Neural progenitor cell (in vitro differentiated cells): Measurements from ENCODE around the gene RALY. TPM values are rescaled to one million over a fixed set of nuclear protein-coding genes. Genes with fewer than 3 reads are reported as not detected.

Source experiments
- DNase-seq: peaks from one replicate; pipeline ENCODE4 v3.0.0-alpha.2; 2016; ENCODE audit warnings: low spot score
- H2AFZ ChIP-seq: fragments of 200-600 bp; sonication (generic); replicated peaks from 2 replicates; pipeline ENCODE4 v1.6.1; 2016; ENCODE audit warnings: antibody characterized with exemption
- H3F3A ChIP-seq: fragments of 200-600 bp; sonication (generic); 2 replicates; pipeline ENCODE4 v1.6.1; 2016; ENCODE audit warnings: antibody characterized with exemption, low read depth
- H3K27ac ChIP-seq: fragments of 200-600 bp; sonication (generic); 2 replicates; pipeline ENCODE4 v1.5.1; 2016; ENCODE audit warnings: mild to moderate bottlenecking
- H3K27me3 ChIP-seq: fragments of 200-600 bp; sonication (generic); 2 replicates; pipeline ENCODE4 v1.6.1; 2016; ENCODE audit warnings: mild to moderate bottlenecking, moderate library complexity
- H3K36me3 ChIP-seq: fragments of 200-600 bp; sonication (generic); 2 replicates; pipeline ENCODE4 v1.5.1; 2016
- H3K4me1 ChIP-seq: fragments of 200-600 bp; sonication (generic); 2 replicates; pipeline ENCODE4 v1.6.1; 2016; ENCODE audit warnings: mixed run types
- H3K4me2 ChIP-seq: fragments of 200-600 bp; sonication (generic); 2 replicates; pipeline ENCODE4 v1.6.1; 2016
- H3K4me3 ChIP-seq: fragments of 200-600 bp; sonication (generic); 2 replicates; pipeline ENCODE4 v1.5.1; 2016
- H3K79me2 ChIP-seq: fragments of 200-600 bp; sonication (generic); 2 replicates; pipeline ENCODE4 v1.6.1; 2016; ENCODE audit warnings: low read depth
- H3K9ac ChIP-seq: fragments of 200-600 bp; sonication (generic); 2 replicates; pipeline ENCODE4 v1.6.1; 2016
- H3K9me3 ChIP-seq: fragments of 200-600 bp; sonication (generic); 2 replicates; pipeline ENCODE4 v1.5.1; 2016; ENCODE audit warnings: low read depth
- H4K20me1 ChIP-seq: fragments of 200-600 bp; sonication (generic); 2 replicates; pipeline ENCODE4 v1.6.1; 2016; ENCODE audit warnings: low read depth
- H3K27ac Mint-ChIP-seq: 3 replicates; pipeline ENCODE4 v1.8.0; 2021; ENCODE audit warnings: mixed read lengths
- H3K27me3 Mint-ChIP-seq: 2 replicates; pipeline ENCODE4 v1.8.0; 2022; ENCODE audit warnings: low read depth, mild to moderate bottlenecking, inconsistent platforms, moderate library complexity, mixed read lengths; ENCODE audit not compliant: insufficient read depth
- H3K36me3 Mint-ChIP-seq: 3 replicates; pipeline ENCODE4 v1.8.0; 2021; ENCODE audit warnings: mixed read lengths
- H3K4me1 Mint-ChIP-seq: 3 replicates; pipeline ENCODE4 v1.8.0; 2021; ENCODE audit warnings: mixed read lengths
- H3K4me3 Mint-ChIP-seq: 3 replicates; pipeline ENCODE4 v1.8.0; 2021; ENCODE audit warnings: mild to moderate bottlenecking, moderate library complexity, mixed read lengths
- H3K9me3 Mint-ChIP-seq: 3 replicates; pipeline ENCODE4 v1.8.0; 2020; ENCODE audit warnings: mixed read lengths
- EZH2 ChIP-seq: fragments of 200-600 bp; sonication (generic); IDR thresholded peaks from 2 replicates; pipeline ENCODE4 v1.6.1; 2017; ENCODE audit warnings: antibody characterized with exemption, mild to moderate bottlenecking, moderate library complexity
- EZH2phosphoT487 ChIP-seq: fragments of 200-600 bp; sonication (generic); IDR thresholded peaks from 2 replicates; pipeline ENCODE4 v1.6.1; 2017; ENCODE audit warnings: antibody characterized with exemption
- total RNA-seq: library from RNA; depleted of rRNA; stranded (reverse); fragments of >200 nt; gene quantifications from 2 replicates; pipeline ENCODE4 v1.2.3, GENCODE V29; 2015; ENCODE audit warnings: low replicate concordance
- TF ChIP-seq, protein P1 (sequence below): fragments of 200-600 bp; sonication (generic); IDR thresholded peaks from 2 replicates; pipeline ENCODE4 v1.5.1; 2017; ENCODE audit warnings: antibody characterized with exemption, mild to moderate bottlenecking

RALY gene
- total RNA-seq, 1 donor from 2014 or later: 102 TPM

DNA sequence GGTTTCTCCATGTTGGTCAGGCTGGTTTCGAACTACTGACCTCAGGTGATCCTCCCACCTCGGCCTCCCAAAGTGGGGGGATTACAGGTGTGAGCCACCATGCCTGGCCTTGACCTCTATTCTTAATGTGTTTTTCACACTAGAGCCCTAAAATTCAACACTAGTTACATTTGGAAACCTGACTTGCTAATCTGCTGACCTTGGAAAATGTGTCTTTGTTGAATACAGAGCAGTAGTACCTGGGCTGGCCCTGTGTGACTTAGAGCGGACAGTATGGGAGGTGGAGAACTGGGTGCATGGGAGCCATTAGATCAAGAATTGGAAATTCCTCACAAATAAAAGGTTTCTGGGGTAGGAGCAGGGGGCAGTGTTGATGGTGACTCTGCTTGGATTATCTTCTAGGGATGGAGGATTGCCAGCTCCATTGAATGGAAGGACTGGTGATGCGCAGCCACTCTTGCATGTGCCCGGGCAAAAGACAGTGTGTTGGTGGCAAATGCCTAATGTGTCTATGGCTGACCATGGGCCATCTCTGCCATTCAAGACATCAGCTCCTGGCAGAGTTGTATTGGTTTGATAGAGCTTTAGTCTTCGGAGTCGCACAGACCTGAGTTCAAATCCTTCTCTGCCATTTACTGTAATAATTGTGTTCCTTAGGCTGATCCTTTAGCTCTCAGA lies 53.4 kb downstream of the RALY start:
- Mint-ChIP-seq H3K9me3 (no peaks in the 10 kb centered on the region), H3K27ac (no peak overlapping the region), H3K4me3 (no peak overlapping the region), H3K27me3 (peaks cover 3% of the 10 kb centered on the region), H3K36me3 (peaks cover 12% of the 10 kb centered on the region), H3K4me1 (peaks cover 30% of the 10 kb centered on the region)
- H3K4me1 ChIP-seq: peaks cover 14% of the 10 kb centered on the region
- H3K4me3 ChIP-seq: no peak overlapping the region
- no peaks in the 10 kb centered on the region for H3K9me3 ChIP-seq
- TF ChIP-seq, protein P1, sequence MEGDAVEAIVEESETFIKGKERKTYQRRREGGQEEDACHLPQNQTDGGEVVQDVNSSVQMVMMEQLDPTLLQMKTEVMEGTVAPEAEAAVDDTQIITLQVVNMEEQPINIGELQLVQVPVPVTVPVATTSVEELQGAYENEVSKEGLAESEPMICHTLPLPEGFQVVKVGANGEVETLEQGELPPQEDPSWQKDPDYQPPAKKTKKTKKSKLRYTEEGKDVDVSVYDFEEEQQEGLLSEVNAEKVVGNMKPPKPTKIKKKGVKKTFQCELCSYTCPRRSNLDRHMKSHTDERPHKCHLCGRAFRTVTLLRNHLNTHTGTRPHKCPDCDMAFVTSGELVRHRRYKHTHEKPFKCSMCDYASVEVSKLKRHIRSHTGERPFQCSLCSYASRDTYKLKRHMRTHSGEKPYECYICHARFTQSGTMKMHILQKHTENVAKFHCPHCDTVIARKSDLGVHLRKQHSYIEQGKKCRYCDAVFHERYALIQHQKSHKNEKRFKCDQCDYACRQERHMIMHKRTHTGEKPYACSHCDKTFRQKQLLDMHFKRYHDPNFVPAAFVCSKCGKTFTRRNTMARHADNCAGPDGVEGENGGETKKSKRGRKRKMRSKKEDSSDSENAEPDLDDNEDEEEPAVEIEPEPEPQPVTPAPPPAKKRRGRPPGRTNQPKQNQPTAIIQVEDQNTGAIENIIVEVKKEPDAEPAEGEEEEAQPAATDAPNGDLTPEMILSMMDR: no peak
- H2AFZ ChIP-seq: no peak overlapping the region
- no peaks in the 10 kb centered on the region for H3K36me3 ChIP-seq
- no peak overlapping the region for H3K27ac ChIP-seq
- no peak overlapping the region for H3K4me2 ChIP-seq
- H3K27me3 ChIP-seq: no peaks in the 10 kb centered on the region
- no peaks in the 10 kb centered on the region for H3F3A ChIP-seq
- no peak overlapping the region for H3K9ac ChIP-seq
- peaks cover 88% of the 10 kb centered on the region for H4K20me1 ChIP-seq
- no peak for DNase-seq
- H3K79me2 ChIP-seq: peaks cover 99% of the 10 kb centered on the region

DNA sequence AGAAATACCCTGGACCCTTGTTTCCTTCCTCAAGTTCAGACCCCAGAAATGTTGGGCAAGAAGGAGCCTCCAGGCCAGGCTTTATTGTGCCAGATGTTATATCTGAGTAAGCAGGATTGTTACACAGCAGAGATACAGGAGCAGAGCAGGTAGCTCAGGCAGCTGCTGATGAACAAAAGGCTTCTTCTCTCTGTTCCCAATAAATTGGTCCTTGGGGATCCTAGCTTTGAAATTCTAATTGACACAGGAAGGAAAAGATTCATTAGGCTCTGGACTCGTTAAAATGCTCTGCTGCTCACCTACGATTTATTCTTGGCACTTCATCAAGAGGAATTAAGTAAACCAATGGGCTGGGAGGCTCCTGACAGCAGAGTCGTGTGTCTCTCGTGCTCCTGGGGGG lies 54.2 kb downstream of the RALY start:
- Histone ChIP-seq H3K9me3 (no peaks in the 10 kb centered on the region), H3K4me1 (peaks cover 14% of the 10 kb centered on the region), H3K4me2 (no peak overlapping the region), H3K27me3 (no peaks in the 10 kb centered on the region), H3F3A (no peaks in the 10 kb centered on the region), H4K20me1 (peaks cover 87% of the 10 kb centered on the region), H2AFZ (no peak overlapping the region), H3K27ac (no peak overlapping the region), H3K36me3 (no peaks in the 10 kb centered on the region), H3K79me2 (peaks cover 99% of the 10 kb centered on the region), H3K4me3 (no peak overlapping the region), H3K9ac (no peak overlapping the region)
- peak overlapping the region; percentile 75 for H3K27ac Mint-ChIP-seq
- H3K4me1 Mint-ChIP-seq: peaks cover 29% of the 10 kb centered on the region
- DNase-seq: no peak
- H3K36me3 Mint-ChIP-seq: peaks cover 15% of the 10 kb centered on the region
- no peak overlapping the region for H3K4me3 Mint-ChIP-seq
- peaks cover 3% of the 10 kb centered on the region for H3K27me3 Mint-ChIP-seq
- peaks cover 3% of the 10 kb centered on the region for H3K9me3 Mint-ChIP-seq
- TF ChIP-seq, protein P1: no peak
- TF ChIP-seq EZH2 (no peak), EZH2phosphoT487 (no peak)

DNA sequence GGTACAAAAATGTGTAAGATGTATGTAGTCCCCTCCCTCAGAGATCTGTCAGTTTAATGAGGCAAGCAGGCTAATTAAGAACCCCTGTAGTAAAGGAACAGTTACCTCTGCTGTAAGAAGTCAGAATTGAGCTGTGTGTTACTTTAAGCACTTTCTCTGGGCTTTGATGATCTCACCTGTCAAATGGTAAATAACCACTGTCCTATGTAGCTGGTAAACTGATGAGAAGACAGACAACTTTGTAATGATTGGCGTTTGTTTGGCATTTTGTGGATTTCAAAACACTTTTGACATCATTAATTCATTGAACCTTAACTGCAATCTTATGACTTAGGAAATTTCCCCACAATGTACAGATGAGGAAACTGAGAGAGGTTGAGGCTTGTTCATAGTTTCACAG lies 55.7 kb downstream of the RALY start:
- no peaks in the 10 kb centered on the region for H3F3A ChIP-seq
- H3K4me1 ChIP-seq: peaks cover 22% of the 10 kb centered on the region
- no peak overlapping the region for H3K4me3 ChIP-seq
- Mint-ChIP-seq H3K9me3 (peaks cover 3% of the 10 kb centered on the region), H3K27me3 (peaks cover 3% of the 10 kb centered on the region), H3K36me3 (peaks cover 6% of the 10 kb centered on the region), H3K4me1 (peaks cover 35% of the 10 kb centered on the region), H3K4me3 (no peak overlapping the region), H3K27ac (no peak overlapping the region)
- H3K4me2 ChIP-seq: no peak overlapping the region
- no peaks in the 10 kb centered on the region for H3K36me3 ChIP-seq
- no peak for DNase-seq
- H3K9me3 ChIP-seq: no peaks in the 10 kb centered on the region
- no peak overlapping the region for H2AFZ ChIP-seq
- peaks cover 98% of the 10 kb centered on the region for H3K79me2 ChIP-seq
- TF ChIP-seq, protein P1: no peak
- TF ChIP-seq EZH2phosphoT487: no peak
- TF ChIP-seq EZH2: no peak
- peaks cover 89% of the 10 kb centered on the region for H4K20me1 ChIP-seq
- no peak overlapping the region for H3K27ac ChIP-seq
- no peaks in the 10 kb centered on the region for H3K27me3 ChIP-seq
- H3K9ac ChIP-seq: no peak overlapping the region
